Adipocyte (in vitro differentiated cells): ENCODE measurements around the gene FOXE1.

Experiments used
- DNase-seq: peaks from one replicate; pipeline ENCODE4 v3.0.0-alpha.2; 2015; ENCODE audit warnings: low read depth
- H3K27me3 ChIP-seq: replicated peaks from 2 replicates; pipeline ENCODE4 v1.7.0; 2013; ENCODE audit warnings: mild to moderate bottlenecking, low read length, moderate library complexity; ENCODE audit not compliant: control insufficient read depth, insufficient read depth
- H3K36me3 ChIP-seq: 2 replicates; pipeline ENCODE4 v1.7.0; 2013; ENCODE audit warnings: low read length, mild to moderate bottlenecking, moderate library complexity; ENCODE audit not compliant: control insufficient read depth, insufficient read depth, severe bottlenecking
- H3K4me1 ChIP-seq: 2 replicates; pipeline ENCODE4 v1.7.0; 2013; ENCODE audit warnings: mild to moderate bottlenecking, low read length, moderate library complexity; ENCODE audit not compliant: control insufficient read depth, insufficient read depth
- H3K4me3 ChIP-seq: 2 replicates; pipeline ENCODE4 v1.7.0; 2013; ENCODE audit warnings: mild to moderate bottlenecking, low read length, moderate library complexity
- H3K9ac ChIP-seq: 2 replicates; pipeline ENCODE4 v1.7.0; 2013; ENCODE audit warnings: mild to moderate bottlenecking, low read length, moderate library complexity
- H3K9me3 ChIP-seq: 2 replicates; pipeline ENCODE4 v1.7.0; 2013; ENCODE audit warnings: mild to moderate bottlenecking, low read length, moderate library complexity; ENCODE audit not compliant: control insufficient read depth

The FOXE1 gene

GRCh38 chr9:97853056-97853843 lies at the start of gene FOXE1:
TSS of gene FOXE1 (plus strand) at chr9:97853226. CDS start at chr9:97853915, 689 bp downstream.
- peak within 1 kb of the TSS; percentile 52 for H3K4me3 ChIP-seq
- no peaks in the 10 kb centered on the region for H3K36me3 ChIP-seq
- peaks cover 6% of the 10 kb centered on the region for H3K9me3 ChIP-seq
- H3K9ac ChIP-seq: no peak within 1 kb of the TSS
- H3K27me3 ChIP-seq: peaks cover 79% of the 10 kb centered on the region
- H3K4me1 ChIP-seq: peaks cover 6% of the 10 kb centered on the region
- DNase-seq: no peak

- Histone ChIP-seq H3K27me3 (peaks cover 27% of the 10 kb centered on the region), H3K9ac (no peak overlapping the region), H3K4me1 (no peaks in the 10 kb centered on the region), H3K4me3 (no peak overlapping the region), H3K9me3 (no peaks in the 10 kb centered on the region), H3K36me3 (no peaks in the 10 kb centered on the region)
- DNase-seq: no peak
These were observed 49.0 kb upstream of the FOXE1 start for GRCh38 chr9:97804059-97804365.

DNA sequence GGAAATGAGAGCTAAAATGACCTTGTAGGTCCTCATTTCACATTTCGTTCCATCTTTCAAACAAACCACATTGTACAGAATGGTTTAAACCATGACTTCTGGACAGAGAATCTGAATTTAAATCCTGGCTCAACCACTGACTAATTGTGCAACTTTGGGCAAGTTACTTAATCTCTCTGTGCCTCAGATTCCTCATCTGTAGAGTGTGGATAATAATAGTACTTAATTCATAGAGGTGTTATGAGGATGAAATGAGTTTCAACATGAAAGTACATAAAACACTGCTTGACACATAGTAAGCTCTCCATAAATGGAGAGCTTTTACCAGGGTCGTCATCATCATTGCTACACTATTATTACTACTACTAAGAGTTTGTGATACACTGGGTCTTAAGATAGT lies 46.3 kb upstream of the FOXE1 start:
- Histone ChIP-seq H3K36me3 (no peaks in the 10 kb centered on the region), H3K9me3 (no peaks in the 10 kb centered on the region), H3K27me3 (peaks cover 31% of the 10 kb centered on the region), H3K4me1 (no peaks in the 10 kb centered on the region), H3K4me3 (no peak overlapping the region), H3K9ac (no peak overlapping the region)
- DNase-seq: no peak

GRCh38 chr9:97807681-97808080 lies 45.3 kb upstream of the FOXE1 start:
- Histone ChIP-seq H3K9me3 (no peaks in the 10 kb centered on the region), H3K9ac (no peak overlapping the region), H3K36me3 (no peaks in the 10 kb centered on the region), H3K27me3 (peaks cover 31% of the 10 kb centered on the region), H3K4me3 (no peak overlapping the region), H3K4me1 (no peaks in the 10 kb centered on the region)
- no peak for DNase-seq

GRCh38 chr9:97808415-97808814 lies 44.6 kb upstream of the FOXE1 start:
- DNase-seq: no peak
- no peak overlapping the region for H3K4me3 ChIP-seq
- no peak overlapping the region for H3K9ac ChIP-seq
- H3K9me3 ChIP-seq: peaks cover 4% of the 10 kb centered on the region
- H3K36me3 ChIP-seq: no peaks in the 10 kb centered on the region
- no peaks in the 10 kb centered on the region for H3K4me1 ChIP-seq
- peaks cover 31% of the 10 kb centered on the region for H3K27me3 ChIP-seq

GRCh38 chr9:97808972-97809371 lies 44.1 kb upstream of the FOXE1 start:
- Histone ChIP-seq H3K9ac (no peak overlapping the region), H3K4me1 (no peaks in the 10 kb centered on the region), H3K4me3 (no peak overlapping the region), H3K9me3 (peaks cover 4% of the 10 kb centered on the region), H3K27me3 (peaks cover 28% of the 10 kb centered on the region), H3K36me3 (no peaks in the 10 kb centered on the region)
- no peak for DNase-seq

GRCh38 chr9:97809666-97810344 lies 43.2 kb upstream of the FOXE1 start:
- Histone ChIP-seq H3K9me3 (peaks cover 4% of the 10 kb centered on the region), H3K36me3 (no peaks in the 10 kb centered on the region), H3K4me3 (no peak overlapping the region), H3K9ac (no peak overlapping the region), H3K4me1 (no peaks in the 10 kb centered on the region), H3K27me3 (peaks cover 24% of the 10 kb centered on the region)
- DNase-seq: no peak

DNA sequence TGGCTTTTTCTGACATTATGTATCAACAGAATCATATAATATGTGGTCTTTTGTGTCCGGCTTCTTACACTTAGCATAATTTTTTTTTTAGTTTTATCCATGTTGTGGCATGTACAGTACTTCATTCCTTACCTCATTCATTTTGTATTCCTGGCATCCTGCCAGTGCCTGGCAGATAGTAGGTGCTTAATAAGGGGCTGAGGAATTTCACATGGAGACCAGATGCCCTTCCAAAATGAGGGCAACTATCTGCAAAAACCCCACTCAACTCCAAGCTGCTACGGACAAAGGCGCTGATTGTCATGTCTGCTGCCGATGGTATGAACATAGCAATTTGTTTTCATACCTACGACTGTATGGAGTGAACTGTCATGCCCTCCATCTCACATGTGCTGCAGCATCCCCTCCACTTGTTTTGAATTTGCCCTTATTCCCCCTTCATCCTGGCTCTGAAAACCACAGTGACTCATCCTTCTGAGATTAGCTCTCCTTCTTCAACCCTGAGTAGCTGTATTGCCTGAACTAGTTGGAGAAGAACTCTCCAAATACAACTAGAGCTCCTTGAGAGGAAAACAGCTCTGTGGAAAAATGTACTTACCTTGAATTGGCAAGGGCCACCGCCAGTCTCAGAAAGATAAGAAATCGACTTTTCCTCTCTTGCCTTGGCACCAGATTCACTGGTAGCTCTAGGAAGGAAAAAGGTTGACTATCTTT lies 41.3 kb upstream of the FOXE1 start:
- Histone ChIP-seq H3K27me3 (peaks cover 18% of the 10 kb centered on the region), H3K36me3 (no peaks in the 10 kb centered on the region)

GRCh38 chr9:97812247-97812543 lies 40.8 kb upstream of the FOXE1 start:
- no peak for DNase-seq
- H3K4me3 ChIP-seq: no peak overlapping the region
- H3K36me3 ChIP-seq: no peaks in the 10 kb centered on the region
- H3K27me3 ChIP-seq: peaks cover 18% of the 10 kb centered on the region
- H3K9ac ChIP-seq: no peak overlapping the region
- H3K4me1 ChIP-seq: no peaks in the 10 kb centered on the region
- peaks cover 4% of the 10 kb centered on the region for H3K9me3 ChIP-seq

More for the DNA sequence above, 41.3 kb upstream of the FOXE1 start:
- H3K9ac ChIP-seq: no peak overlapping the region
- no peaks in the 10 kb centered on the region for H3K4me1 ChIP-seq
- DNase-seq: peak; percentile 14
- H3K4me3 ChIP-seq: no peak overlapping the region
- H3K9me3 ChIP-seq: peaks cover 4% of the 10 kb centered on the region

DNA sequence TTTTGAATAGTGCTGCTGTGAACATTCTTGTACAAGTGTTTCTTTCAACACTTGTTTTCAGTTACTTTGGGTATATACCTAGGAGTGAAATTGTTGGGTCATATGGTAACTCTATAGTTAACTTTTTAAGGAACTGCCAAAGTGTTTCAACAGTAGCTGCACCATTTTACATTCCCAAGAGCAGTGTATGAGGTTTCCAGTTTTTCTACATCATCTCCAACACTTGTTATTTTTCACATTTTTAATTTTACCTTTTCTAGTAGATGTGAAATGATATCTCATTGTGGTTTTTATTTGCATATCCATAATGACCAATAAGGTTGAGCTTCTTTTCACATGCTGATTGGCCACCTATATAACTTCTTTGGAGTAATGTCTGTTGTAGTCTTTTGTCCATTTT lies 40.0 kb upstream of the FOXE1 start:
- DNase-seq: no peak
- H3K4me1 ChIP-seq: no peaks in the 10 kb centered on the region
- no peak overlapping the region for H3K9ac ChIP-seq
- H3K27me3 ChIP-seq: peaks cover 19% of the 10 kb centered on the region
- H3K9me3 ChIP-seq: peaks cover 4% of the 10 kb centered on the region
- H3K36me3 ChIP-seq: no peaks in the 10 kb centered on the region
- no peak overlapping the region for H3K4me3 ChIP-seq

GRCh38 chr9:97819735-97820134 lies 33.3 kb upstream of the FOXE1 start:
- Histone ChIP-seq H3K36me3 (no peaks in the 10 kb centered on the region), H3K9ac (no peak overlapping the region), H3K27me3 (peaks cover 42% of the 10 kb centered on the region), H3K9me3 (peaks cover 13% of the 10 kb centered on the region), H3K4me3 (no peak overlapping the region), H3K4me1 (no peaks in the 10 kb centered on the region)
- DNase-seq: no peak
